Lung microvascular endothelial cell (primary cell): Measurements from ENCODE around the gene CRY1. TPM values are rescaled to one million over a fixed set of nuclear protein-coding genes. Genes with fewer than 3 reads are reported as not detected.
A peak's percentile ranks its signal among the peaks of the same experiment; 100 is the strongest.

Experiments used
- DNase-seq, 2 donors: peaks; one replicate each; pipeline versions ENCODE4 v3.0.0 to v3.0.0-alpha.2; 2010; ENCODE audit warnings: low read depth in 2 of 2
- total RNA-seq: library from RNA; depleted of rRNA; stranded (reverse); fragments of >200 nt; gene quantifications from 2 replicates; pipeline ENCODE4 v1.2.1, GENCODE V29; 2014

Gene CRY1
- total RNA-seq, result 10.0 and 15.7 TPM in 2 replicates

- DNase-seq, result peak; percentile 97 to 98
These were observed at the start of gene CRY1 for GRCh38 chr12:107093417-107094182. Gene CRY1 (minus strand): TSS chr12:107093549. CDS start chr12:107092961, 588 bp downstream.

- no peak for DNase-seq
These were observed 46.4 kb upstream of the CRY1 start for GRCh38 chr12:107139787-107140186.

- no peak for DNase-seq
These were observed 45.6 kb upstream of the CRY1 start for GRCh38 chr12:107138990-107139389.

- no peak for DNase-seq
These were observed 41.8 kb upstream of the CRY1 start for GRCh38 chr12:107135177-107135576.

- DNase-seq, result peak; percentile 2 to 7
These were observed 41.2 kb upstream of the CRY1 start for GRCh38 chr12:107134558-107134957.

- no peak for DNase-seq
These were observed 40.1 kb upstream of the CRY1 start for GRCh38 chr12:107133462-107133861.

GRCh38 chr12:107131832-107132616, 38.7 kb upstream of the CRY1 start:
- DNase-seq, result peak; percentile 67 to 74

- DNase-seq, result no peak
These were observed 37.7 kb upstream of the CRY1 start for GRCh38 chr12:107130830-107131611.

- no peak for DNase-seq
These were observed 36.1 kb upstream of the CRY1 start for GRCh38 chr12:107129315-107129930.

GRCh38 chr12:107127482-107128430, 34.4 kb upstream of the CRY1 start:
- no peak for DNase-seq

- peak; percentile 44 to 83 for DNase-seq
These were observed 33.6 kb upstream of the CRY1 start for GRCh38 chr12:107126796-107127481.

- no peak for DNase-seq
These were observed 32.5 kb upstream of the CRY1 start for GRCh38 chr12:107125833-107126232.

GRCh38 chr12:107122452-107122958, 29.2 kb upstream of the CRY1 start:
- DNase-seq, result no peak

GRCh38 chr12:107119091-107119490, 25.7 kb upstream of the CRY1 start:
- no peak for DNase-seq

- DNase-seq, result no peak
These were observed 25.3 kb upstream of the CRY1 start for GRCh38 chr12:107118624-107119023.

GRCh38 chr12:107115119-107115518, 21.8 kb upstream of the CRY1 start:
- no peak for DNase-seq

- no peak for DNase-seq
These were observed 18.0 kb upstream of the CRY1 start for GRCh38 chr12:107111314-107111713.

GRCh38 chr12:107109726-107110719, 16.7 kb upstream of the CRY1 start:
- DNase-seq, result no peak
